A549 (cell line): Measurements from ENCODE around the gene WBP2.

Source experiments
- CEBPB ChIP-seq, 2 experiments: fragments of >200 bp in 1 of 2; sonication (Bioruptor Twin) in 1 of 2; formaldehyde crosslinking in 1 of 2; IDR thresholded peaks; 2 replicates each; pipeline ENCODE4 v1.6.1; 2012 to 2016
- REST ChIP-seq: fragments of 200-600 bp; sonication (generic); IDR thresholded peaks from 2 replicates; pipeline ENCODE4 v1.6.1; 2016; ENCODE audit warnings: antibody characterized with exemption, mild to moderate bottlenecking, moderate library complexity

- TF ChIP-seq CEBPB (IDR thresholded peaks at IDR 0.05), result no peak
- TF ChIP-seq REST, result no peak
Observed at GRCh38 chr17:75834928-75835653, 20.0 kb downstream of the WBP2 start.
